ENCODE results near the gene GLRX3. TPM values are rescaled to one million over a fixed set of nuclear protein-coding genes. Genes with fewer than 3 reads are reported as not detected.

Gene GLRX3
- total and polyA plus RNA-seq, 7 experiments from 2014 or later, result 30.1 to 74.7 (median 44.2) TPM

GRCh38 chr10:130175074-130175473 lies 38.9 kb downstream of the GLRX3 start:
- Histone ChIP-seq H3K4me3 (ENCODE audit: low read length) (no peak overlapping the region), H3K27me3 (ENCODE audit: control insufficient read depth in 2 of 2, insufficient read depth in 2 of 2, low read length in 2 of 2) (no peaks in the 10 kb centered on the region), H3K27ac (ENCODE audit: low read depth, low read length) (no peak overlapping the region), H3K9me3 (ENCODE audit: control insufficient read depth in 2 of 3, low read length in 3 of 3) (no peaks in the 10 kb centered on the region), H3K36me3 (ENCODE audit: control insufficient read depth in 2 of 3, insufficient read depth in 3 of 3, low read length in 3 of 3) (peaks cover 0 to 11% (median 6%) of the 10 kb centered on the region in 3 experiments), H3K4me1 (ENCODE audit: control insufficient read depth in 2 of 2, insufficient read depth in 2 of 2, low read length in 2 of 2) (peaks cover 15% of the 10 kb centered on the region in 2 donors)
- Mint-ChIP-seq H3K36me3 (peaks cover 7 to 34% (median 21%) of the 10 kb centered on the region in 5 donors), H3K27ac (peak overlapping the region in 4 of 9 donors; percentile 5 to 29 (median 12)), H3K9me3 (no peaks in the 10 kb centered on the region), H3K4me1 (peaks cover 13 to 53% (median 49%) of the 10 kb centered on the region in 7 donors), H3K4me3 (no peak overlapping the region), H3K27me3 (no peaks in the 10 kb centered on the region)
- CTCF ChIA-PET, result interaction anchor here (0.9 kb wide), 1 partner anchor 44 kb away, joined by 3 read pairs; no protein-coding TSS in a partner anchor
- intact Hi-C loops (cut with micrococcal nuclease), result loop anchor here (10.0 kb wide), 2 partner anchors 570 to 1140 kb away; no protein-coding TSS in a partner anchor
- DNase-seq (no peak), ATAC-seq (no peak)
- POLR2A ChIA-PET, result interaction anchor here (0.8 kb wide), 1 partner anchor 98 kb away, joined by 3 read pairs; no protein-coding TSS in a partner anchor

DNA sequence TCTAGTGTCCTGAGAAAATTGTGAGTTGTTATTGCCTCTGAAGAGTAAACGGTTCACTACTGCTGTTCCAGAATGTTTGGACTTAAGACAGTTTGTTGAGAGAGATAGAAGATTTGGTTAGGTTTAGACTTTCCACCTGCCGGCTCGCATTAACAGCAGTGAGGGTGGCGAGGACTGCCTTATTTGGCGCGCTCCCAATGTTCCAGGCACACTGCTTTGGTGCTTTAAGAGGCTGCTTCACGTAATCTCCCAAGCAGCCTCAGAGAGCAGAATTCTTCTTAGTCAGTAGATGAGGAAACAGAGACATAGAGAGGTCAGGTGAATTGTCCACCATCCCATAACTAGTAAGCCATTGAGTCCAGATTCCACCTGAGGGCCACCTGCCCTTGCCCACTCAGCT lies 41.1 kb downstream of the GLRX3 start:
- H3K27me3 Mint-ChIP-seq, result no peaks in the 10 kb centered on the region
- H3K27me3 ChIP-seq (ENCODE audit: control insufficient read depth in 2 of 2, insufficient read depth in 2 of 2, low read length in 2 of 2), result no peaks in the 10 kb centered on the region
- ATAC-seq, result no peak
- H3K36me3 Mint-ChIP-seq, result peaks cover 10 to 35% (median 21%) of the 10 kb centered on the region in 5 donors
- intact Hi-C loops (cut with micrococcal nuclease), result loop anchor here (10.0 kb wide), 2 partner anchors 572 to 1142 kb away; no protein-coding TSS in a partner anchor
- no peak for DNase-seq
- no peak overlapping the region for H3K4me3 Mint-ChIP-seq
- no peak overlapping the region for H3K4me3 ChIP-seq (ENCODE audit: low read length)
- CTCF ChIA-PET, result interaction anchor here (0.9 kb wide), 1 partner anchor 41 kb away, joined by 3 read pairs; the partner anchor contains the start of gene GLRX3
- peak overlapping the region in 1 of 9 donors; percentile 56 for H3K27ac Mint-ChIP-seq
- H3K27ac ChIP-seq (ENCODE audit: low read depth, low read length), result no peak overlapping the region
- H3K9me3 Mint-ChIP-seq, result no peaks in the 10 kb centered on the region
- peaks cover 5 to 33% (median 29%) of the 10 kb centered on the region in 7 donors for H3K4me1 Mint-ChIP-seq
- peaks cover 0 to 32% (median 10%) of the 10 kb centered on the region in 3 experiments for H3K36me3 ChIP-seq (ENCODE audit: control insufficient read depth in 2 of 3, insufficient read depth in 3 of 3, low read length in 3 of 3)
- POLR2A ChIA-PET, result interaction anchor here (0.6 kb wide), 1 partner anchor 19 kb away, joined by 3 read pairs; no protein-coding TSS in a partner anchor
- no peaks in the 10 kb centered on the region for H3K4me1 ChIP-seq (ENCODE audit: control insufficient read depth in 2 of 2, insufficient read depth in 2 of 2, low read length in 2 of 2)
- no peaks in the 10 kb centered on the region for H3K9me3 ChIP-seq (ENCODE audit: control insufficient read depth in 2 of 3, low read length in 3 of 3)

DNA sequence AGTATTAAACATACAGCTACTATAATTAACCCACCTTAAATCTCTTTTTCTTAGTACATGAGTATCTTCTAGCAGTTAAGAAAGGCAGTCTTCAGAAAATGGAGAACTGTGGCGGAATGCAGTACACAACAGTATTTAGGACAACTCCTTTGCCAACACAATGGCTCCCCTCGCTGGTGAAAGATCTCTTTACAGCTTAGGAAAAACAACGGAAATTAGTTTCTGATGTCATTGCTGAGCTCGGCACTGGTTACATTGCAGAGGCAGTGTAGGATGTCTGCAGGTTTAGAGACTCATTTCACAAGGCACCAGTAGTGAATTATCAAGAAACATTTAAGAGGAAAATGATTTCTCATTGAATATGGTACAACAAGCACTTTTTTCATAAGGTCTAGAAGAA lies 43.4 kb downstream of the GLRX3 start:
- H3K27ac ChIP-seq (ENCODE audit: low read depth, low read length), result no peak overlapping the region
- CTCF ChIA-PET, result interaction anchor here (0.6 to 1.6 kb wide), 5 partner anchors 11 to 1258 kb away, joined by 3 to 6 read pairs (median 4); no protein-coding TSS in a partner anchor
- H3K9me3 ChIP-seq (ENCODE audit: control insufficient read depth in 2 of 3, low read length in 3 of 3), result no peaks in the 10 kb centered on the region
- Mint-ChIP-seq H3K9me3 (no peaks in the 10 kb centered on the region), H3K27ac (peak overlapping the region in 3 of 9 donors; percentile 20 to 71 (median 66)), H3K27me3 (no peaks in the 10 kb centered on the region), H3K4me1 (peaks cover 0 to 20% (median 14%) of the 10 kb centered on the region in 7 donors), H3K36me3 (peaks cover 13 to 26% (median 18%) of the 10 kb centered on the region in 5 donors), H3K4me3 (no peak overlapping the region)
- H3K4me1 ChIP-seq (ENCODE audit: control insufficient read depth in 2 of 2, insufficient read depth in 2 of 2, low read length in 2 of 2), result no peaks in the 10 kb centered on the region
- peak in 7 of 9 donors; percentile 39 to 70 (median 63) for DNase-seq
- no peaks in the 10 kb centered on the region for H3K27me3 ChIP-seq (ENCODE audit: control insufficient read depth in 2 of 2, insufficient read depth in 2 of 2, low read length in 2 of 2)
- H3K36me3 ChIP-seq (ENCODE audit: control insufficient read depth in 2 of 3, insufficient read depth in 3 of 3, low read length in 3 of 3), result peaks cover 0 to 53% (median 8%) of the 10 kb centered on the region in 3 experiments
- ATAC-seq, result peak; percentile 82
- H3K4me3 ChIP-seq (ENCODE audit: low read length), result no peak overlapping the region
- intact Hi-C loops (cut with micrococcal nuclease), result loop anchor here (1.0 to 10.0 kb wide), 11 partner anchors 11 to 1969 kb away; partner anchors contain the start of genes C10orf143 (in 1 of the 2) and GLRX3 (in 1 of the 2)
- POLR2A ChIA-PET, result interaction anchor here (0.6 to 1.8 kb wide), 2 partner anchors 15 to 69 kb away, joined by 3 to 4 read pairs; no protein-coding TSS in a partner anchor

DNA sequence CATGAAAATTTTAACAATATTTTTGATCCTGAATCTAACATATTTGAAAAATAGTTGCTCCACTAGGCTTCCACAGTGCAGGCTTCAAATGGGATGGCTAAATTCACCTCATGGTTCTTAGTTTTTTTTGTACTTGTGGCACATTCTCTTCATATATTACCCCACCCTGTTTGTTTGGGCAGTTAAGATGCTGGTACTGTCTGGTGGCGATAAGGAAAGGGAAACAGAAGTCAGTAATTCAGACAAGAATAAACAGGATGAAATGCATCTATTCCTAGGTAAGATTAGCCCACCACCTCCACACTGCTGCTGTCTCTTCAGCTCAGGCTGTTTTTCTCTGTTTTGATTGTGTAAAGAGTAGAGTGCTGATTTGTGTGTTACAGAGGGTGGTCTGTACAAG lies 44.2 kb downstream of the GLRX3 start:
- Histone ChIP-seq H3K4me3 (ENCODE audit: low read length) (no peak overlapping the region), H3K4me1 (ENCODE audit: control insufficient read depth in 2 of 2, insufficient read depth in 2 of 2, low read length in 2 of 2) (no peaks in the 10 kb centered on the region), H3K27ac (ENCODE audit: low read depth, low read length) (no peak overlapping the region), H3K9me3 (ENCODE audit: control insufficient read depth in 2 of 3, low read length in 3 of 3) (no peaks in the 10 kb centered on the region), H3K36me3 (ENCODE audit: control insufficient read depth in 2 of 3, insufficient read depth in 3 of 3, low read length in 3 of 3) (peaks cover 0 to 60% (median 6%) of the 10 kb centered on the region in 3 experiments), H3K27me3 (ENCODE audit: control insufficient read depth in 2 of 2, insufficient read depth in 2 of 2, low read length in 2 of 2) (no peaks in the 10 kb centered on the region)
- CTCF ChIA-PET, result interaction anchor here (1.4 kb wide), 1 partner anchor 291 kb away, joined by 5 read pairs; no protein-coding TSS in a partner anchor
- ATAC-seq (no peak), DNase-seq (no peak)
- Mint-ChIP-seq H3K9me3 (no peaks in the 10 kb centered on the region), H3K4me1 (peaks cover 0 to 17% (median 7%) of the 10 kb centered on the region in 7 donors), H3K36me3 (peaks cover 11 to 25% (median 20%) of the 10 kb centered on the region in 5 donors), H3K27ac (peak overlapping the region in 4 of 9 donors; percentile 9 to 59 (median 48)), H3K4me3 (no peak overlapping the region), H3K27me3 (no peaks in the 10 kb centered on the region)
- intact Hi-C loops (cut with micrococcal nuclease), result no loop called here
- POLR2A ChIA-PET, result interaction anchor here (1.8 kb wide), 1 partner anchor 70 kb away, joined by 4 read pairs; no protein-coding TSS in a partner anchor

DNA sequence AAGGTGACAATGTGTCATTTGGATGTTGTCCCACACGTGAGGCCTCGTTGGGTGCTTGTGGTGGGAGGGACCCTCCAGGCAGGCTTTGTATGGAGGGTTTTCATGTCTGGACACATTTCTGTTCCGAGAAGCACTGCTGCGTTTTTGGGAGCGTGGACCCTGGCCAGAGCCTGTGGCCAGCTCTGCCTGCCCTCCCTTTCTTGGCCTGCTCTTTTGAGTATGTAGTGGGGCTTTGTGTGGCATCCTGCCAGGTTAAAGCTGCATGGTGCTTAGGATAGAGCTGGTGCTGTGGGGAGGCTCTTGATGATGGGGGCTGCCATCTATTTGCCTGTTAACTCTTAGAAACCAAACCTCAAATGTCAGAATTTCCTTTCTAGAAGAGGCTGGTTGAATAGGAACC lies 45.7 kb downstream of the GLRX3 start:
- H3K9me3 Mint-ChIP-seq, result no peaks in the 10 kb centered on the region
- no peak overlapping the region for H3K4me3 Mint-ChIP-seq
- H3K4me3 ChIP-seq (ENCODE audit: low read length), result no peak overlapping the region
- peaks cover 8 to 27% (median 16%) of the 10 kb centered on the region in 5 donors for H3K36me3 Mint-ChIP-seq
- no peaks in the 10 kb centered on the region for H3K9me3 ChIP-seq (ENCODE audit: control insufficient read depth in 2 of 3, low read length in 3 of 3)
- no peaks in the 10 kb centered on the region for H3K27me3 Mint-ChIP-seq
- CTCF ChIA-PET, result interaction anchor here (0.8 kb wide), 1 partner anchor 272 kb away, joined by 3 read pairs; no protein-coding TSS in a partner anchor
- H3K4me1 Mint-ChIP-seq, result peaks cover 0 to 15% (median 5%) of the 10 kb centered on the region in 7 donors
- H3K27me3 ChIP-seq (ENCODE audit: control insufficient read depth in 2 of 2, insufficient read depth in 2 of 2, low read length in 2 of 2), result no peaks in the 10 kb centered on the region
- no peak overlapping the region for H3K27ac ChIP-seq (ENCODE audit: low read depth, low read length)
- ATAC-seq (no peak), DNase-seq (no peak)
- intact Hi-C loops (cut with micrococcal nuclease), result no loop called here
- H3K4me1 ChIP-seq (ENCODE audit: control insufficient read depth in 2 of 2, insufficient read depth in 2 of 2, low read length in 2 of 2), result no peaks in the 10 kb centered on the region
- peaks cover 0 to 61% (median 6%) of the 10 kb centered on the region in 3 experiments for H3K36me3 ChIP-seq (ENCODE audit: control insufficient read depth in 2 of 3, insufficient read depth in 3 of 3, low read length in 3 of 3)
- POLR2A ChIA-PET, result no interaction called here
- no peak overlapping the region for H3K27ac Mint-ChIP-seq

DNA sequence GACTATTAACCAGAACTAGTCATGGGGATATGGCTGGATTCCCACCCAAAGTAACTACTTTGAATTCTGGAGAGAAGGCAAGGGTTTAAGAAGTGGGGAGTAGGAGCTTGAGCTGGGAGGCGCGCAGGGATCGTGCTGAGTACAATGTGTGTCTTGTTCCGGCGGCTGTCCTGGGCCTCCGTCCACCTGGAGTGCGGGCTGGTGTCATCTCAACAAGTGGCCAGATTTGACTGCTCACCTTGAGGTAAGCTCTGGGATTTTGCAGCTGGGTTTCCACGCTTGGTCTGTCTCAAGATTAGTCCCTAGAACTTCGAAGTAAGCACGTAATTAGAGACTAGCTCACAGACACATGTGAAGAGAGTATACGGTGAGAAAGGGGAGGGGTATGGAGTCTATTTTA lies 49.4 kb downstream of the GLRX3 start:
- Histone ChIP-seq H3K9me3 (ENCODE audit: control insufficient read depth in 2 of 3, low read length in 3 of 3) (no peaks in the 10 kb centered on the region), H3K36me3 (ENCODE audit: control insufficient read depth in 2 of 3, insufficient read depth in 3 of 3, low read length in 3 of 3) (peaks cover 0 to 49% (median 0%) of the 10 kb centered on the region in 3 experiments), H3K27ac (ENCODE audit: low read depth, low read length) (no peak overlapping the region), H3K27me3 (ENCODE audit: control insufficient read depth in 2 of 2, insufficient read depth in 2 of 2, low read length in 2 of 2) (no peaks in the 10 kb centered on the region), H3K4me1 (ENCODE audit: control insufficient read depth in 2 of 2, insufficient read depth in 2 of 2, low read length in 2 of 2) (no peaks in the 10 kb centered on the region), H3K4me3 (ENCODE audit: low read length) (no peak overlapping the region)
- peaks cover 1 to 20% (median 8%) of the 10 kb centered on the region in 5 donors for H3K36me3 Mint-ChIP-seq
- ChIA-PET CTCF (no interaction called here), POLR2A (no interaction called here)
- ATAC-seq, result no peak
- H3K9me3 Mint-ChIP-seq, result no peaks in the 10 kb centered on the region
- no peak overlapping the region for H3K4me3 Mint-ChIP-seq
- no peaks in the 10 kb centered on the region for H3K27me3 Mint-ChIP-seq
- intact Hi-C loops (cut with micrococcal nuclease), result no loop called here
- DNase-seq, result no peak
- H3K27ac Mint-ChIP-seq, result no peak overlapping the region
- H3K4me1 Mint-ChIP-seq, result peaks cover 0 to 7% (median 0%) of the 10 kb centered on the region in 7 donors

Measured in naive thymus-derived CD4-positive, alpha-beta T cell (primary cell).